NCI-H345 (cell line): ENCODE measurements around the gene EPHB1.
A peak's percentile ranks its signal among the peaks of the same experiment; 100 is the strongest.
"Not testable (repeated sequence)": the region's sequence is repeated elsewhere in the genome, so short reads cannot be mapped to it uniquely, and the experiment has no call there.

Experiments
- DNase-seq: peaks from one replicate; lab custom pipeline; 2025; lab: John Stamatoyannopoulos, UW

Gene EPHB1

DNA sequence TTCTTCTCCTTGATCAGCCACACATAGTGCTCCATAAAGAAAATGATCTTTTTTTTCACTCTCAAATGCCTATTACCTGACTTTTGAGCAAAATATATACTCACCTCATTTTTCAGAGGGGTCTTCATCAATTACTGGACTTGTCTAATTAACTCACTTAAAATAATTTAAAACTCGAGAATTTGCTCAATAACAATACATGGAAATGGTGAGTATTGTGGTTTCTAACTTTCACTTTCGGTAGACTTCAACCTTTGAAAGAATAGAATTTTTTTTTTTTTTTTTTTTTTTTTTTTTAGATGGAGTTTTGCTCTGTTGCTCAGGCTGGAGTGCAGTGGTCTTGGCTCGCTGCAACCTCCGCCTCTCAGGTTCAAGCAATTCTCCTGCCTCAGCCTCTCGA lies 17.7 kb upstream of the EPHB1 start:
- DNase-seq: no peak

GRCh38 chr3:134788283-134788682 lies 6.8 kb upstream of the EPHB1 start:
- not testable (repeated sequence) for DNase-seq

- DNase-seq: no peak
Measured at GRCh38 chr3:134790065-134790464, 5.0 kb upstream of the EPHB1 start.

DNA sequence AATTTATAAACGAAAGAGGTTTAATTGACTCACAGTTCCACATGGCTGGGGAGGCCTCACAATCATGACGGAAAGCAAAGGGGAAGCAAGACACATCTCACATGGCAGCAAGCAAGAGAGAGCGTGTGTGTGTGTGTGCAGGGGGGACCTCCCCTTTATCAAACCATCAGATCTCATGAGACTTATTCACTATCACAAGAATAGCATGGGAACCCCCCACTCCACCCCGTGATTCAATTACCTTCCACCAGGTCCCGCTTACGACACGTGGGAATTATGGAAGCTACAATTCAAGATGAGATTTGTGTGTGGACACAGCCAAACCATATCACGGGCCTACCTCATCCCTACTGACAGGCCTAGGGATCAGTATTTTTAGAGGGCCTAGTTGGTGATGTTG lies 3.1 kb upstream of the EPHB1 start:
- no peak for DNase-seq

DNA sequence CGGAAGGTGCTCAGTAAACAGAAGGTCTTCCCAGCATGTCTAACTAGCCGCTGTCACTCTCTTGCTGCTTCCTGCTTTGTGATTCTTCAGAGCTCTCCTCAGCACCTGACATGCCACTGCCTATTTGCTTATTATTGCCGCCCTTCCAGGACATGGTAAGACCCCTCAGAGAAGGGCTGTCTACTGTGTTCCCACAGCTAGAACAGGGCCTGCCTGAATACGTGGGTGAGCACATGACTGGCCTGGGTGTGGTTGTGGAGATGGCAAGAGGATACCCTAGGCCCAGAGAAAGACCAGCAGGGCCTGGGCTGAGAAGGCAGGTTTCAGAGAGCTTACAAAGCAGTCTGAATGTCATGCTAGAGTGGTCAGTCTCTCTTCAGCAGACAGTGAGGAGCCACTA lies 2.4 kb upstream of the EPHB1 start:
- no peak for DNase-seq

DNA sequence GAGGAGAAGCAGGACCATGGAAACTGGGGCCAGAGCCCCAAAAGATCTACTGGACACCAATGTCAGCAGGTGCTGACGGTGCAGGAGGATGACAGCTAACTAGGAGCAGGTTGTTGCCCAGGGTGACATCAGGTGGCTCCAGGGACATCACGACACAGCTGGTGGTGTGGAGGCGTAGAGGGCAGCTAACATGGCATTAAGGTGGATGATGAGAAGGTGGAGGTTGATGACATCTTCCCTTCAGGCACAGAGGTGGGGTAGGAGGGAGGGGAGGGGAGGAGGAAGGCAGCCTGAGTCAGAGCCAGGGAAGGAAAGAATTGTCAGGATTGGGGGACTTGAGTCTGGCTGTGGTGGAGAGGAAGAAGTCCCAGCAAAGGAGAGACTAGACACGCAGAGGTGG lies 1.5 kb upstream of the EPHB1 start:
- DNase-seq: no peak

DNA sequence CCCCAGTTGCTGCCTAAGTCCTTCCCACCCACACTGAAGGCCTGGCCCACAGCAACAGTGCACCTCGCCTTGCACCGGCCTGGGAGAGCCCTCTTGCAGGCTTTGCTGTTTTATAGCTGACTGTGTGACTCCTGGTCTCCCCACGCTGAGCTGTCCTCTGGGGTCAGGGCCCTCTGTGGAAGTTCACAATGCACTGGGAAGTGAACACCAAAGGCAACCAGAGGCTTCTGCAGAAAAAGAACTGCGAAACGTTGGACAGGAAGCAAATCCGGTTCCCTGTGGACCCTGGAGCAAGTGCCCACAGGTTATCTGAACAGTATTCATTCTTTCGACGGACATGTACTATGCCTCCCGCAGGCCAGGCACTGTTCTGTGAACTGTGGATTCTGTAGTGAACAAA lies 737 bp upstream of the EPHB1 start:
- no peak for DNase-seq

GRCh38 chr3:134795746-134796280 lies 753 bp downstream of the EPHB1 start:
- DNase-seq: no peak

GRCh38 chr3:134796281-134797056 lies 1.4 kb downstream of the EPHB1 start:
- peak; percentile 56 for DNase-seq

DNA sequence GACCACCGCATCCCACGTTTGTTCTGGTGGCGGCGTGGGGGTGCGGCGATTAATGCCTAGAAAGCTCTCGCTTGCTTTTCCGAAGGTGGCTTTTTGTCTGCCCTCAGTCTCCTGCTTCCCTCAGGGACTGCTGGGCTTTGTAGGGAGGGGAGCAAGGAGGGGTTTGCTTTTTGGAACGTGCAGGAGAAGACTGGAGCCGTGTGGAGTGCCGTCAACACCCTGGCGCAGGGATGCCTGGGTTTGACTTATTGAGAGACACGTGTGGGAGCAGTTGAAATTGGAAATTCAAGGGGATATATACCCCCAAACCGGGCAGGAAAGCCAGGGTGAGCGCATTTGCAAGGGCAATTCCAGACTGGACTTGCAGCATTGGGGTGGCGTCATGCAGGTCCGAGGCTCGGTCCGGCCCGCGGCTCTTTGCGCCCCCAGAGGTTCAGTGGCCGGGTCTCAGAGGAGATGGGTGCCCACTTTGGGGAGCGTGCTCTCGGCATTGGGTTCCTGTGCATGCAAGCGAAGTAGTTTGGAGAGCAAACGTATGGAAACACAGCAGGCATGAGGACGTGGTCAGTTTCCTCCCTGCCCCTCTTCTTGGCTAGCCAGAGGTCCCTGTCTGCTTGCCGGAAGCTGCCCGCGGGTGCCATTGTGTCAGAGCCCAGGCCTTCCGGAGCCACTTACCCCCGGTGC lies 2.1 kb downstream of the EPHB1 start:
- no peak for DNase-seq

DNA sequence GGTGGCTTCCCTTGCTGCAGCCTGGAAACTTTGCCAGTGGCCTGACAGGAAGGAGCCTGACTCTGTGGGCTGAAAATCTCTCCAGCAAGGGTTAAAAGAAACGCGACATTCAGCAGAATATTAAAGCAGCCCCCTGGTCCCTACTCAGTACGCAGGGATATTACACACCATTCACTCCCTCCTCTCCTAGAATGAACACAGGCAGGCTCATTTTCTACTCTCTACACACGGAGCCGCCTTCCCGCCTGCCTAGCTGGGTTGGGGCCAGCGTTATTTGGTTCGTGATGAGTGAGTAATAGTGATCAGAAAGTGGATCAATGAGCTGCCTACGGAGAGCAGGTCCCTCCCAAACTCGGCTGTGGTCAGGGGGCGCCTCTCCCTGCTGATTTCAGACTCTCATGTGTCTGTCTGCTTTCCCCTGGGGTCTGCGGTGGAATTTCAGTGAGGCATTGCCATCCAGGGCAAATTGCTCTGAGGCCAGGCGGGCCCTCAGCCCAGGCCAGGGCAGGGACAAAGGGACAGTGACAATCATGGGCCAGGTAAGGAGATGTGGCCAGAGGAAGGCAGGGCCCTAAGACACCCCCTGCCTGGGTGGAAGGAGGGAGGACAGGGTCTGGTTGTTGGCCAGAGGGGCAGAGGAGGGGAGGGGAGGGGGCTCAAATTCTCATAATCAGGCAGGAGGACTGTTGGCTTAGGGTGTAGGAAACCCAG lies 2.8 kb downstream of the EPHB1 start:
- no peak for DNase-seq

DNA sequence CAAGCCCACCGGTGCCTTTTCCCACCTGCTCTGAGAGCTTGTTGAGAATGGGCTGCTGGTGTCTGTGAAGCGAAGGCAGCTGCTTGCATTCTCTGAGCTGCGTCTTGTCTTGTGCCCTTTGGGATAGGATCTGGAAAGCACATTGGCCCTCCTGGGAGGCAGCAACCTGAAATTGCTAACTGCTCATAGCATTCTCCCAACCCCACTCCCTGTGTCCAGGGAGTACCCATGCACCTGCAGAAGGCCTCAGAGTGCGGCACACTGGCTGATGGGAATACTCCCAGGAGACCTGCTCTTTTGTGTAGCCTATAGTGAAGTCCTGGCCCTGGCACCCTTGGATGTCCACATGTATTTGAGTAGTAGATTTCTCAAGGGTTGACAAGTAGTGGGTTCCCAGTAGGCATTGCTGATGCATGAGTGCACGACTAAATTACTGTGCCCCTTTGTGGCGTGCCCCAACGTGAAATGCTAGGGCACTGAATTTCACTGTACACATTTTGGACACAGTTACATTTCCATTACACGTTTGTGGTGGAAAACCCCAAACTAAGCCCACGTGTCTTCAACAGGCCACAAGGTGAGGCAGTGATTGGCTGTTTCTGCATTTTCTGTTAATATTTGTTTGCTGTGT lies 3.7 kb downstream of the EPHB1 start:
- peak; percentile 37 for DNase-seq

DNA sequence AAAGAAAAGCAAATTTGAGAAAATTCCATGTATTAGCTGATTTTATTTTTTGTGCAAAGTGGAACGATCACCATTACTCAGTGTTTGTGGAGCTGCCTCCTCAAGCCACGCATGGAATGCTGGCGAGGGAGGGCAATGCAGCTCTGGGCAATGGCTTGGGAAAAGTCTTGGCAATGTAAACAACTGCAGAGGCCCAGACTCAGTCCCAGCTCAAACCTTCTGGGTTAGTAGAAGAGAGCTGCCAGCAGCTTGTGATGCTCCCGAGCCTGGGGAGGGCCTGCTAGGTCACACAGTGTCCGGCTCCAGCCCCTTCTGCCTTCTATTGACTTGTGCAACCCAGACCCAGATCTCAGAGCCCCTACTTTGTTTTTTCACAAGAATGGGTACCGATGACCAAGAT lies 4.3 kb downstream of the EPHB1 start:
- no peak for DNase-seq

GRCh38 chr3:134801204-134801958 lies 6.3 kb downstream of the EPHB1 start:
- DNase-seq: no peak

GRCh38 chr3:134802428-134803050 lies 7.5 kb downstream of the EPHB1 start:
- DNase-seq: no peak

- no peak for DNase-seq
Measured at GRCh38 chr3:134803051-134803505, 8.0 kb downstream of the EPHB1 start.

GRCh38 chr3:134803652-134804051 lies 8.6 kb downstream of the EPHB1 start:
- DNase-seq: no peak

DNA sequence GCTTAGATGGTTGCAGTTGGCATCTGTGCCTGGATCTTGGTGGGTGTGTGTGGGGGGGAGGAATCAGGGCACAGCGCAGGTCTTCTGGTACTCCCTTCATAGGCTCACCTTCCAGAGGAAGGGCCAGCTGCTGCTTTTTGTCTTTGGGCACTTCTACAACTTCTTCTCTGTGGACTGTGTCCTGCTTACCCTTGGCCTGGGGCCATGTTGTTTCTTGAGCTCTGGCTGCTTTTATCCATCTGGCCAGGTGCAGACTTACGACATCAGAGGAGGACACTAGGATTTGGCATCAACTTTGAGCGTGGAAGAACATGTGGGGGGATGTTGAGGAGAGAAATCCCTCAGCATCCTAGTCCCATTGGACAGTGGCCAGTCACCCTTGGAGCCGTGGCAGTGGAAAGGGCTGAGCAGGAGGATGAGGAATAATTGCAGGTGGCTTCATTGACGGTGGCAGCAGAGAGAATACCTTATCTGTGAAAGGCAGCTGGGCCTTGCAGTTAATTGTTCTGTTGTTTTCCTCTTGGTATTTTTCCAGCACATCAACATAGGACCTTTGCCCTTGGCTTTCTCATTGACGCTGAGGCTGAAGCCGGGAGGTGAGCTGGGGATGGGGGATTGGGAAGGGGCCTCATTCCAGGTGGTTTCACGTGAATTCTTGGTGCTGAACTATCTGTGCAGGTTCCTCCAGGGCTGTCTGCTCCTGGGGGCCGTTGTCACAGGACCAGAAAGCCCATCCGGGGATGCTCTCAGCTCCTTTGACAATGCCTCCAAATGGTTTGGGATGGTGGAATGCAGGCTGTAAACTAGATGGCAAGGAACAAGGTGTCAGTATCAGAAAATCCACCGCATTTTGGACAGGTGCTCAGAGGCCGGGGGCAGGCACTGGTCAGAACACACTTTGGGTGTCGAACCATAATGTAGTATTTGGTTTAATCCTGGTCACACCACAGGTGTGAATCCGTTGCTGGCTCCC lies 9.7 kb downstream of the EPHB1 start:
- no peak for DNase-seq

DNA sequence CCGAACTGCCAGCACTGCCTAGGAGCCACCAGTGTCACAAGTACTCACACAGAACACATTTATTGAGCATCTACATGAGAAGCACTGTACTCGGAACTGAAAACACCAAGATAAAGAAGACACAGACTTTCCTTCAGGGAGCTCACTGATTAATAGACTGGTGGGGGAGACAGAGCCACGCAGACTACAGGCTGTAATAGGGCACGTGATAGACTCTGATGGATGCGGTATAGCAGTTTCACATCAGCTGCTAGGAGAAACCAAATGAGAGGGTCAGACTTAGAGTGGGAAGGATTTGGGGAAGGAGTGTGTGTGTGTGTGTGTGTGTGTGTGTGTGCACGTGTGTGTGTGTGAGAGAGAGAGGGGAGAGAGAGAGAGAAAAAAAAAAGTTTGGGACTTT lies 12.1 kb downstream of the EPHB1 start:
- no peak for DNase-seq

DNA sequence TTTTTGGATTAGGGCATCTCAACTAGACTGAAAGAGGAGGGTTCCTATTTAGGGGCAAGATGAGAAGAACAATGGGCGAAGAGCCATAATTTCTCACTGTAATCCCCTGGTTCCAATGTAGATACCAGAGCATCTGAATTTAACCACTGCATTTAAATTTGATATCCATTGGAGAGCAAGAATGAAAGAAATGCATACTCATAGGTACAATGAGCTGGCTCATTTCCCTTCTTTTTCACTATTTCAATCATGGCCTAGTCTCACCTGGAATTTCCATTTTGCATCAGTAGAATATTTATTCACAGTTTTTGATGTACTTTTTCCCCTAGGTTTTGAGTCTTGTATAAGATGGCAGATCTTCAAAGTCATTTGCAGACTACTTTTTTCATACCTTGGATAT lies 13.8 kb downstream of the EPHB1 start:
- DNase-seq: no peak
